SJCRH30 (cell line): ENCODE data around the gene AFDN. TPM values are rescaled to one million over a fixed set of nuclear protein-coding genes. Genes with fewer than 3 reads are reported as not detected.

ENCODE experiments used
- DNase-seq, 2 experiments: peaks; one replicate each; pipeline ENCODE4 v3.0.0-alpha.2; 2015 to 2020
- H3K27ac ChIP-seq: fragments of 250-450 bp; sonication (Bioruptor Pico); 2 replicates; pipeline ENCODE4 v1.5.1; 2020; ENCODE audit warnings: mild to moderate bottlenecking, moderate library complexity
- H3K27me3 ChIP-seq: fragments of 250-450 bp; sonication (Bioruptor Pico); 2 replicates; pipeline ENCODE4 v1.5.1; 2020; ENCODE audit warnings: mild to moderate bottlenecking, moderate library complexity
- H3K36me3 ChIP-seq: fragments of 250-450 bp; sonication (Bioruptor Pico); 2 replicates; pipeline ENCODE4 v1.5.1; 2020; ENCODE audit warnings: mild to moderate bottlenecking, moderate library complexity
- H3K4me1 ChIP-seq: fragments of 250-450 bp; sonication (Bioruptor Pico); 2 replicates; pipeline ENCODE4 v1.5.1; 2020; ENCODE audit warnings: mild to moderate bottlenecking, moderate library complexity
- H3K4me3 ChIP-seq: fragments of 250-450 bp; sonication (Bioruptor Pico); 2 replicates; pipeline ENCODE4 v1.5.1; 2020; ENCODE audit warnings: mild to moderate bottlenecking, moderate library complexity
- H3K9me3 ChIP-seq: fragments of 250-450 bp; sonication (Bioruptor Pico); replicated peaks from 2 replicates; pipeline ENCODE4 v1.5.1; 2020; ENCODE audit warnings: mild to moderate bottlenecking, moderate library complexity
- total RNA-seq: library from RNA; depleted of rRNA; stranded (reverse); fragments of >200 nt; shearing (Covaris generic); gene quantifications from 2 replicates; pipeline ENCODE4 v1.2.3, GENCODE V29; 2014; rRNA removed

AFDN gene, protein sequence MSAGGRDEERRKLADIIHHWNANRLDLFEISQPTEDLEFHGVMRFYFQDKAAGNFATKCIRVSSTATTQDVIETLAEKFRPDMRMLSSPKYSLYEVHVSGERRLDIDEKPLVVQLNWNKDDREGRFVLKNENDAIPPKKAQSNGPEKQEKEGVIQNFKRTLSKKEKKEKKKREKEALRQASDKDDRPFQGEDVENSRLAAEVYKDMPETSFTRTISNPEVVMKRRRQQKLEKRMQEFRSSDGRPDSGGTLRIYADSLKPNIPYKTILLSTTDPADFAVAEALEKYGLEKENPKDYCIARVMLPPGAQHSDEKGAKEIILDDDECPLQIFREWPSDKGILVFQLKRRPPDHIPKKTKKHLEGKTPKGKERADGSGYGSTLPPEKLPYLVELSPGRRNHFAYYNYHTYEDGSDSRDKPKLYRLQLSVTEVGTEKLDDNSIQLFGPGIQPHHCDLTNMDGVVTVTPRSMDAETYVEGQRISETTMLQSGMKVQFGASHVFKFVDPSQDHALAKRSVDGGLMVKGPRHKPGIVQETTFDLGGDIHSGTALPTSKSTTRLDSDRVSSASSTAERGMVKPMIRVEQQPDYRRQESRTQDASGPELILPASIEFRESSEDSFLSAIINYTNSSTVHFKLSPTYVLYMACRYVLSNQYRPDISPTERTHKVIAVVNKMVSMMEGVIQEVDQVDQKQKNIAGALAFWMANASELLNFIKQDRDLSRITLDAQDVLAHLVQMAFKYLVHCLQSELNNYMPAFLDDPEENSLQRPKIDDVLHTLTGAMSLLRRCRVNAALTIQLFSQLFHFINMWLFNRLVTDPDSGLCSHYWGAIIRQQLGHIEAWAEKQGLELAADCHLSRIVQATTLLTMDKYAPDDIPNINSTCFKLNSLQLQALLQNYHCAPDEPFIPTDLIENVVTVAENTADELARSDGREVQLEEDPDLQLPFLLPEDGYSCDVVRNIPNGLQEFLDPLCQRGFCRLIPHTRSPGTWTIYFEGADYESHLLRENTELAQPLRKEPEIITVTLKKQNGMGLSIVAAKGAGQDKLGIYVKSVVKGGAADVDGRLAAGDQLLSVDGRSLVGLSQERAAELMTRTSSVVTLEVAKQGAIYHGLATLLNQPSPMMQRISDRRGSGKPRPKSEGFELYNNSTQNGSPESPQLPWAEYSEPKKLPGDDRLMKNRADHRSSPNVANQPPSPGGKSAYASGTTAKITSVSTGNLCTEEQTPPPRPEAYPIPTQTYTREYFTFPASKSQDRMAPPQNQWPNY (N-terminal part only)
- 64.5 and 75.0 TPM in 2 replicates for total RNA-seq

DNA sequence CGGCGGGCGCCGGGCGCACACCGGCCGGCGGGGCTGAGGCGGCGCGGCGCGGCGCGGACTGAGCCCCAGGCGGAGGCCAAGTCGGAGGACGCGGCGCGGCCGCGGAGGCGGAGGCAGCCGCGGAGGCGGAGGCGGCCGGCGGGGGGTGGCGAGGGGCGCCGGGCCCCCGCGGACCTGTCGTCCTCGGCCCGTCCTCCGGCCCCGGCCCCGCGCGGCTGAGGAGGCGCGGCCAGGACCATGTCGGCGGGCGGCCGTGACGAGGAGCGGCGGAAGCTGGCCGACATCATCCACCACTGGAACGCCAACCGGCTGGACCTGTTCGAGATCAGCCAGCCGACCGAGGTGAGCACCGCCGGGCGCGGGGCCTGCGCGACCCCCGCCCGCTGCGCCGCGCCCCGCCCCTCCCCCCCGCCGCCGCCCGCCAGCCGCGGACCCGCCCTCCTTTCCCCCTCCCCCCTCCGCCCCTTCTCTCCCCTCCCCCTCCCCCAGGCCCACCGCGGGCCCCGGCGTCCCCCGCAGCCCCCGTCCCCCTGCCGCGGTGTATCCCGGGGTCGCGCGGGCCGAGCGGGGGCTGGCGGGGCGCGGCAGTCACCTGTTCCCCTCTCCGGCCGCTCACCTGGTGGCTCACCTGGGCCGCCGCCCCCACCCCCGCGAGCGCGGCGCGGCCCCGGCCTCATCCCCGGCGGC is at the start of gene AFDN:
AFDN (plus strand) TSS at position 16 of the 687 bp plus-strand sequence; CDS start at position 238, 222 bp downstream.
- H3K9me3 ChIP-seq: no peaks in the 10 kb centered on the region
- H3K4me1 ChIP-seq: 0 out of 2 replicates have a peak, but pooled peaks cover 2% of the 10 kb centered on the region
- peak within 1 kb of the TSS; percentile 91 for H3K4me3 ChIP-seq
- H3K27ac ChIP-seq: peak within 1 kb of the TSS; percentile 45
- H3K36me3 ChIP-seq: no peaks in the 10 kb centered on the region
- H3K27me3 ChIP-seq: no peaks in the 10 kb centered on the region
- DNase-seq: peak in 1 of 2 experiments; percentile 28

DNA sequence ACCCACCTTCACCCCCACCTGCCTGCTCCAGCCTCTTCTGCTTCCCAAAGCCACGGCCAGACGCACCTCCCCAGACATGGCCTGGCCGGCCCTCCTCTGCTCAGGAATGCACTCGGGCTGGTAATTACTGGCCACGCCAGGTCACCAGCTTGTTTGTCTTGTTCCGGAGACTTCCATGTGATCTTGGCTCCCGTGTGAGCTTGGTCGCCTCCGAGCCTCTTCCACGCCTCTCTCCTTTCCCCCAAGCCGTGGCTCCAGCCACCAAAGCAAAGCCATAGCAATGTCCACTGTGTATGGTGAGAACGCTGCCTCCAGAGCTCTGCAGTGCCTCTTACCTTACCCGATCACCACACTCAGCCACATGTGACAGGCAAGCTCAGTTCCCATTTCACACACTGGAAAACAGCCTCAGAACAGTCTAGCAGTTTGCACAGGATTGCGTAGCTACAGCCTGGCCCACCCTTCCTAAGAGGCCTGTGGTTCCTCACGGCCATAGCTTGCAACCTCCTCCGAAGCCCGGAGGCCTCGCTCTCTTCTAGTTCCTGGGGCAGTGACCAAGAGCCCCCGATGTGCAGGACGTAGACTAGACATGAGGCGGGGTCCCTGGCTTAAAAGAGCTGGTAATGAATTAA is 48.1 kb upstream of the AFDN start:
- no peaks in the 10 kb centered on the region for H3K9me3 ChIP-seq
- no peaks in the 10 kb centered on the region for H3K36me3 ChIP-seq
- no peak for DNase-seq
- H3K27me3 ChIP-seq: peaks cover 19% of the 10 kb centered on the region; the same call in 1 of the 2 replicates
- H3K27ac ChIP-seq: no peak overlapping the region
- H3K4me3 ChIP-seq: no peak overlapping the region
- no peaks in the 10 kb centered on the region for H3K4me1 ChIP-seq

DNA sequence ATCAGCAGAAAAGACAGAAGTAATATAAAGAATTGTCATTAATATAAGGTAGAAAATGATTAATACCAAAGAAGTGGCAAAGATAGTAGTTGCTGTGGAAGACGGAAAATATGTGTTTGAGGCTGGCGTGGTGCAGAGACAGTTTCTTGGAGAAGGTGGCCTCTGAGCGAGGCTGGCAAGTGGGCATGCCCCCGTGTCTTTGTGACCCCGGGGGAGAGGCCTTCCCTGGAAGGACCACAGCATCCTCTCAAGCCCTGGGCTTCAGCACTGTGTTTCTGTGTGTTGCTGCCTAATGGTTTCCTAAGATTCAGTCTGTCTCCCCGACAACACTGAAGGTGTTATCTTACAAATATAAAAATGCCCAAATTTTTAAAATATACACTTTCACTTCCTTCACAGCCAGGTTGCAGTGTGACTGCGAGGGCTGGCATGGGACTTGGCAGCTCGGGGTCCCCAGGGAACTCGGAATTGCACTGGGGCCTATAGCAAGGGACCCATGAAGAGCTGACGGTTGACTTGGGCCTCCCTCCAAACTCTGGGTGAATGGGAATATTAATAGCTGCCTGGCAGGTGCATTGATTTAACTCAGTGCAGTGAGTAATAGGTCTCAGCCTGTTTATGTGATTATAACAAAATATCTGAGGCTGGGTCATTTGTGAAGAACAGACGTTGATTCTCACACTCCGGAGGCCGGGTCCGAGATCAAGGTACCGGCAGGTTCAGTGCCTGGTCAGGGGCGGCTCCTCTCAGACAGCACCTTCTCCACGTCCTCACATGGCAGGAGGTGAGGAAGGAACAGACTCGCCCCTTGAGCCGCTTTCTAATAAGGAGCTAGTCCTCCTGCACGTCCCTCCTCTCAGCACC is 47.4 kb upstream of the AFDN start:
- no peaks in the 10 kb centered on the region for H3K9me3 ChIP-seq
- H3K27me3 ChIP-seq: peaks cover 21% of the 10 kb centered on the region; the same call in 1 of the 2 replicates
- H3K27ac ChIP-seq: no peak overlapping the region
- H3K36me3 ChIP-seq: no peaks in the 10 kb centered on the region
- H3K4me3 ChIP-seq: no peak overlapping the region
- H3K4me1 ChIP-seq: no peaks in the 10 kb centered on the region
- no peak for DNase-seq

GRCh38 chr6:167779993-167780655 is 46.6 kb upstream of the AFDN start:
- Histone ChIP-seq H3K4me1 (no peaks in the 10 kb centered on the region), H3K4me3 (no peak overlapping the region)
- no peak for DNase-seq

DNA sequence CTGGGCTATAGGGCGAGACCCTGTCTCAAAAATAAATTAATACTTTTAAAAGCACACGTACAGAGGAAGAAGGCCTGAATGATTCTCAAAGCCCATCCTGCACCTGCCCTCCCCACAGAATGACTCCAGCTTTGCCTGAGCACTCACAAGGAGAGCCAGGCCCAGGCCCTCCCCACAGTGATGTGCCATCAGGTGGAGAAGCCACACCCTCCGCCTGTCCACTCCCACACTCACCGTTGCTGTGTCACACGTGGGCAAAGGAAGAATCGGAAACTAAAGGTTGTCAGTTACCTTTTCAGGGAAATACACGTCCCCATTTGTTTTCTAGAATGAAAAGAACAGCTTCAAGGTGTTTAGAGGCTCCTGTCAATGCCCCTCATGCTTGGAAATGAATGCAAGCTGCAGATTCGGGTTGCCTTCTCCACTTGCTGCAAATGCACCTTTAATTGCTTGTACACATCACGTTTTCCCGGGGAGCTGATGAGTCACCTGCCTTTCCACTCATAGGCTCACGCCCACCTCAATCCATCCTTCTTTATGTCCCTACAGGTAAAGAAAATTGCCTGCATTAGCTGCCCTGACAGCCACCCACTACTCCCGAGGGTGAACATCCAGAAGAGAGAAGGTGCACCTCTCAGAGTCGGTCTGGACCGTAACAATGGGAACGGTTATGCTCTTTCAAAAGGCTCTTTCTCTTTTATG is 45.5 kb upstream of the AFDN start:
- H3K36me3 ChIP-seq: no peaks in the 10 kb centered on the region
- no peaks in the 10 kb centered on the region for H3K9me3 ChIP-seq
- no peak overlapping the region for H3K27ac ChIP-seq
- H3K4me1 ChIP-seq: no peaks in the 10 kb centered on the region
- no peak for DNase-seq
- H3K4me3 ChIP-seq: no peak overlapping the region
- peaks cover 21% of the 10 kb centered on the region; the same call in 1 of the 2 replicates for H3K27me3 ChIP-seq

More at GRCh38 chr6:167779993-167780655, 46.6 kb upstream of the AFDN start:
- Histone ChIP-seq H3K9me3 (no peaks in the 10 kb centered on the region), H3K27ac (no peak overlapping the region), H3K36me3 (no peaks in the 10 kb centered on the region), H3K27me3 (peaks cover 21% of the 10 kb centered on the region; the same call in 1 of the 2 replicates)

GRCh38 chr6:167781868-167782267 is 44.8 kb upstream of the AFDN start:
- no peak for DNase-seq
- H3K27ac ChIP-seq: no peak overlapping the region
- H3K9me3 ChIP-seq: no peaks in the 10 kb centered on the region
- H3K4me1 ChIP-seq: no peaks in the 10 kb centered on the region
- H3K4me3 ChIP-seq: no peak overlapping the region
- H3K27me3 ChIP-seq: peaks cover 21% of the 10 kb centered on the region; the same call in 1 of the 2 replicates
- H3K36me3 ChIP-seq: no peaks in the 10 kb centered on the region

- H3K4me1 ChIP-seq: no peaks in the 10 kb centered on the region
Observed at GRCh38 chr6:167782698-167783517, 43.8 kb upstream of the AFDN start.

DNA sequence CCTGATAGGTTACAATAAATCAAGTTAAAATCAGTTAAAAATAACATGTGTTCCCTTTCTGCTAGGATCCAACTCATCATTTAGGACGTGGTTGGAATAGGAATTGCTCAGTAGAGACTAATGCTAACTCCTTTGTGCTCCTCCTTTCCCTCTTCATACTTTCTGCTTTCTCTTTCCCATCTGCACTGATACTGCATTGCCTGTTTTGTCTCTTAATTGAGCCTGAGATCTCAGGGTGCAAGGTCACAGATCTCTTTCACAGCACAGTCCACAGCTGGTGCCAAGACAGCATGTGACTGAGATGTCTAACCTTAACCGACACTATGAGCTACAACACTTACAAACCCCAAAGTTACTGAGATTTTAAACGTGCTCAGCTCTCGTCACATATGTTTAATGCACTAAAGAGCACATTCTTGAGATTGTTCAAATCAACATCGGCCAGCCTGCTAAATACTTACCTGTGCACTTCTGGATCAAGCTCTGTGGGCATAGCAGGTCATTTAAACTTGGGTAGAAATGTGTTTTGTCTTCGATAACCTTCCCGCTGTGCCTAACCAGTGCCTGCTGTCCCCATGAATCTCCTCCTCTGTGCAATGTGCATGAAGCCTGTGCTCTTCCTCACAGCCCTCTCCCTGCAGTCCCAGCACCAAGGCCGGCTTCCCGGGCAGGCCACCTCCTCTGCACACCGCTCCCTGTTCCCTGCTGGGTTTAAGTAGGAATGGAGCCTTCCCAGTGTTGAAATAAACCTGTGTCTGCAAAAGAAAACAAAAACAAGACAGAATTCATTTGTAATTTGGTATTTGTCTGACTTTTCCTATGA is 39.6 kb upstream of the AFDN start:
- no peak overlapping the region for H3K27ac ChIP-seq
- H3K36me3 ChIP-seq: no peaks in the 10 kb centered on the region
- peaks cover 12% of the 10 kb centered on the region; the same call in 1 of the 2 replicates for H3K27me3 ChIP-seq
- no peak overlapping the region for H3K4me3 ChIP-seq
- no peaks in the 10 kb centered on the region for H3K9me3 ChIP-seq
- no peak for DNase-seq
- no peaks in the 10 kb centered on the region for H3K4me1 ChIP-seq

More at GRCh38 chr6:167782698-167783517, 43.8 kb upstream of the AFDN start:
- no peak for DNase-seq
- Histone ChIP-seq H3K9me3 (no peaks in the 10 kb centered on the region), H3K27me3 (peaks cover 18% of the 10 kb centered on the region; the same call in 1 of the 2 replicates), H3K27ac (no peak overlapping the region), H3K4me3 (no peak overlapping the region), H3K36me3 (no peaks in the 10 kb centered on the region)

GRCh38 chr6:167787896-167788562 is 38.7 kb upstream of the AFDN start:
- Histone ChIP-seq H3K27me3 (peaks cover 7% of the 10 kb centered on the region; the same call in 1 of the 2 replicates), H3K4me1 (no peaks in the 10 kb centered on the region; the same call in 1 of the 2 replicates), H3K27ac (no peak overlapping the region), H3K36me3 (no peaks in the 10 kb centered on the region), H3K4me3 (no peak overlapping the region), H3K9me3 (no peaks in the 10 kb centered on the region)
- no peak for DNase-seq

DNA sequence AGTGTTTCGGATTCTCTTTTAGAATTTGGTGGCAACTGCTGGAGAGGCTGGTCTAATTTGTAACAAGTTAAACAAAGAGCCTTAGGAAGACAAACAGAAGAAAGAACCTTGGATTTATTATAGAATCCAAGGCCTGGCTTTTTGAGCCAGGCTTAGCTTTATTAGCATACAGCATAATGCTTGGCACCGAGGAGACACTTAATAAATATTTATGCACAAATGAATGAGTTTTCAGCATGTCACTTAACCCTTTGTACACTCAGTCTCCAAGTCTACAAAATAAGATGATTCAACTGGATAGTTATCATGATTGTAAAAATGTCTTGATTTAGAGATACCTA is 38.2 kb upstream of the AFDN start:
- H3K27me3 ChIP-seq: 0 out of 2 replicates have a peak, but pooled peaks cover 3% of the 10 kb centered on the region
- DNase-seq: no peak
- H3K4me3 ChIP-seq: no peak overlapping the region

More for the DNA sequence above, 38.2 kb upstream of the AFDN start:
- Histone ChIP-seq H3K4me1 (peaks cover 3% of the 10 kb centered on the region; the same call in 1 of the 2 replicates), H3K27ac (no peak overlapping the region), H3K9me3 (no peaks in the 10 kb centered on the region), H3K36me3 (no peaks in the 10 kb centered on the region)
